Measurements from ENCODE around the gene GSK3B.

DNA sequence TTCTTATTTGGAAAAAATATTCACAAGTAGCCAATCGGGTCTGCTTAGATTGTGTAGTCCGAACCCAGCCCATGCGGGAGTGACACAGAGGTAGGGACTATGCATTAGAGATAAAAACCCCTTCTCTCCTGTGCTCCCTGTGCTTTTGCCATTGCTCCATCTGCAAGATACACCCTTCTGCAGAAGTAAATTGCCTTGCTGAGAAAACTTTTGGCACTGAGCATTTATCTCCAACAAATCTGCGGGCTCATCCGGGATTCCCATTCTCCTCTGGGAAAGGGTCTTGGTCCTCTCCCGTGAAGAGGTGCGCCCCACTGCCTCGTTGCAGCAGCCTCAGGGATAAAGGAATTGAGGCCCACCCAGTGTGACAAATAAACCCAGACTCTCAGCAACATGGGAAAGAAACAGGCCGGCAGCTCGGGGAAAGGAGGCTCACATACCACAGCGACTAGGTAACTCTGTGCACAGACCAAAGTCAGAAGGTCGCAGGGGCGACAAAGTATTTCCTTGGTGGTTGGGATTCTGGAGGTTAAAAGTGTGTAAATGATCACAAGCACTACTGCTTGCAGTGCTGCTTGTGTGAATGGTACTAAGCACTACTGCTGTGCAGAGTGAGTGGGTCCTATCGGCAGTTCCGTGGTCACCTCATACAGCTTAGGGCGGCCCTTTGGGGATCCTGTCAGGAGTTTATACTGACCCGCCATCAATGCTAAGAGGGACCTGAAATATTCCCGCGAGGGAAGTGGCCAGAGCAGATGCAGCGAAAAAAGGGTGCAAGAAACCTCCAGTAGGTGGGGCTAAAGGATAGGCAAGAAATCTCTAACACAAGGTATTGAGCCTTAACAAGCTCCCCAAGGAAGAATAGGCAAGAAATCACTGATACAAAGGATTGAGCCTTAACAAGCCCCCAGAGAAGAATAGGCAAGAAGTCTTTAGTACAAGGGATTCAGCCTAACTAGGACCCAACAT, 54.3 kb downstream of the GSK3B start:
- TF ChIP-seq POLR2AphosphoS5 (IDR thresholded peaks at IDR 0.05; ENCODE audit: low read depth, low read length) (no peak), POU2F2 (IDR thresholded peaks at IDR 0.05; ENCODE audit: low read depth, low read length) (no peak), POLR2A (IDR thresholded peaks at IDR 0.05; ENCODE audit: low read depth, low read length) (no peak)
